ENCODE results near the gene C19orf73. TPM values are rescaled to one million over a fixed set of nuclear protein-coding genes. Genes with fewer than 3 reads are reported as not detected.
"Not testable (repeated sequence)": the region's sequence is repeated elsewhere in the genome, so short reads cannot be mapped to it uniquely, and the experiment has no call there.

C19orf73 gene
- total RNA-seq, 4 donors from 2014 or later = 4.9 to 11.2 (median 8.9) TPM

GRCh38 chr19:49127674-49128544, 9.0 kb upstream of the C19orf73 start:
- WGBS, 2 donors = 3 to 4% methylated on average over 45 to 53 of the region's 63 CpGs
- DNase-seq (ENCODE audit: low spot score in 2 of 2) = peak; percentile 93 to 99
- H3K4me3 ChIP-seq (ENCODE audit: low read depth, poor library complexity, severe bottlenecking) = no peak overlapping the region
- TF ChIP-seq CTCF (IDR thresholded peaks at IDR 0.05) = no peak
- no peak for TF ChIP-seq POLR2A (IDR thresholded peaks at IDR 0.05)
- intact Hi-C loops (cut with DNase I; ENCODE audit: low total_unique reads) = no loop called here

- DNase-seq (ENCODE audit: low spot score in 2 of 2); H3K4me3 ChIP-seq (ENCODE audit: low read depth, poor library complexity, severe bottlenecking); intact Hi-C loops (cut with DNase I; ENCODE audit: low total_unique reads): not testable (repeated sequence)
- WGBS, 2 donors = 95 to 96% methylated on average over 12 of the region's 12 CpGs
Measured at GRCh38 chr19:49127225-49127624, 8.3 kb upstream of the C19orf73 start.

DNA sequence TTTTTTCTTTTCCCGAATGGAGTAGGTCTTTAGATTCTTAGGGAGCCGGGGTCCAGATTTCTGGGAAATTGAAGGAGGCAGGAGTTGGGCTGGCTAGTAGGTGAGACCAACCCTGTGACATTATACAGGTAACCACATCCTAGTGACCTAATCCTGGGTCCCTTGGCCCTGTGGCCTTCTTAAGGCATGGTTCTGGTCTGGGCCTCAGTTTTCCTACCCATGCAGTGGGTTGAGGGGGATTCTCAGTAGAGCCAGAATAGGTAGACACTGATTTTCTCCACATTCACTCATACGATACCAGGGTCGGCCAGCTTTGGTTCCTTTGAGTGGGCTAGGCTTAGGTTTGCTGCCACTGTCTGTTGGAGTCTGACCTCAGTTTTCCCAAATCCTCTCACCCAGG, 7.6 kb upstream of the C19orf73 start:
- intact Hi-C loops (cut with DNase I; ENCODE audit: low total_unique reads) = no loop called here
- no peak for DNase-seq (ENCODE audit: low spot score in 2 of 2)
- TF ChIP-seq CTCF (IDR thresholded peaks at IDR 0.05) = no peak
- no peak for TF ChIP-seq POLR2A (IDR thresholded peaks at IDR 0.05)
- H3K4me3 ChIP-seq (ENCODE audit: low read depth, poor library complexity, severe bottlenecking) = no peak overlapping the region
- 73 to 77% methylated on average over 4 of the region's 4 CpGs for WGBS, 2 donors

DNA sequence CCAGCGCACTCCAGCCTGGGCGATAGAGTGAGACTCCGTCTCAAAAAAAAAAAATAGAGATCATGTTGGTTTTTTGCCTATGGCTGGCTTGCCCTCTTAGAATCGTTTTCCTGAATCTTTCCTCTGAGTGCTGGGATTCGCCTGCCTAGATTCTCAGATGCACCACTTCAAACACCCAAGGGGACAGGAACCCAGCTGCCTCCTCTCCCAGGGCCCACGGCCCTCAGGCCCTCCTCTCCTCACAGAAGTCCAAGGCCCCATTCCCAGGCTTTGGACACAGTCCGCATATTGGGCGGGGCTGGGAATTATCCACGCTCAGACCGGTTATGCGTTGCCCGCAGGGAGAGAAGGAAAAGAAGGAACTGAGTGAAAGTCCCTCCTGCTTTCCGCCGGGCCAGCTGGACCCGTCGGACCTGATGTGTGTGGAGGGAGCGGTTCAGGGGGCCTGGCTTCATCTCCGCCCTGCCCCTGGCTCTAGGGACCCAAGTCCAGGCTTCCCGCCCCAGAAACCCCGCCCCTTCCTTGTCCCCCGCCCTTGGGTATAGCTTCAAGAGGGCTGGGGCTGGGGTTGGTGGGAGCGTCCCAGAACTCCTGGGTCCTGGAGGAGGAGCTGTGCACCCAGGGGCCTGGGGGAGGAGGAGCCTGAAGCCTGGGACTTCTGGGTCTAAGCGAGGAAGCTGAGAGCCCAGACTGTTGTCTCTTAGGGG, 6.2 kb upstream of the C19orf73 start:
- H3K4me3 ChIP-seq (ENCODE audit: low read depth, poor library complexity, severe bottlenecking) = no peak overlapping the region
- WGBS, 2 donors = 17 to 22% methylated on average over 22 to 23 of the region's 23 CpGs
- intact Hi-C loops (cut with DNase I; ENCODE audit: low total_unique reads) = no loop called here
- no peak for TF ChIP-seq CTCF (IDR thresholded peaks at IDR 0.05)
- no peak for TF ChIP-seq POLR2A (IDR thresholded peaks at IDR 0.05)
- no peak for DNase-seq (ENCODE audit: low spot score in 2 of 2)

- 92 to 93% methylated on average over 11 of the region's 11 CpGs for WGBS, 2 donors
- DNase-seq (ENCODE audit: low spot score in 2 of 2); H3K4me3 ChIP-seq (ENCODE audit: low read depth, poor library complexity, severe bottlenecking); intact Hi-C loops (cut with DNase I; ENCODE audit: low total_unique reads): not testable (repeated sequence)
Measured at GRCh38 chr19:49123285-49123684, 4.3 kb upstream of the C19orf73 start.

GRCh38 chr19:49121841-49122240, 2.9 kb upstream of the C19orf73 start:
- DNase-seq (ENCODE audit: low spot score in 2 of 2); H3K4me3 ChIP-seq (ENCODE audit: low read depth, poor library complexity, severe bottlenecking); intact Hi-C loops (cut with DNase I; ENCODE audit: low total_unique reads): not testable (repeated sequence)
- WGBS, 2 donors = 62 to 68% methylated on average over 10 of the region's 10 CpGs

DNA sequence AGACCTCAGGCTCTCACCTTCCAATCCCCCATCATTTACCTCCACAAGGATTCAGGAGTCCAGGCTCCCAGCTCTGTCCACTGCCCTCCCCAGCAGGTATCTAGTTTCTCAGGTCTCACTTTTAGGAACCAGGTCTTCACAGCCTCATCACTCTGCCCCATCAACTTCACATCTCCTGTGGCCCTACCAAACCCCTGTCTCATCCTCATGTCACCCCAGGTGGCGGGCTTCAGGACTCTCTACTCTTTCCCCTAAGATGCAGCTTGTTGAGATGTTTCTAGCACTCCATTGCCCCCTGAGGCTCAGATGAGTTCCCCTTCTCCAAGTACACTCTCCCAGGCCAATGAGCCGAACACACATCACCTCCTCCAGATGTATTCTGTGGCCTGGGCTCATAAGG, 1.9 kb upstream of the C19orf73 start:
- TF ChIP-seq CTCF (IDR thresholded peaks at IDR 0.05) (no peak), POLR2A (IDR thresholded peaks at IDR 0.05) (no peak)
- 91 to 94% methylated on average over 2 of the region's 2 CpGs for WGBS, 2 donors
- DNase-seq (ENCODE audit: low spot score in 2 of 2) = no peak
- no peak overlapping the region for H3K4me3 ChIP-seq (ENCODE audit: low read depth, poor library complexity, severe bottlenecking)
- intact Hi-C loops (cut with DNase I; ENCODE audit: low total_unique reads) = no loop called here

All from lower leg skin (tissue), 4 donors.